ENCODE results near the gene MRPL41.
"Not testable (repeated sequence)": the region's sequence is repeated elsewhere in the genome, so short reads cannot be mapped to it uniquely, and the experiment has no call there.

MRPL41 gene

GRCh38 chr9:137513801-137514570, 37.7 kb upstream of the MRPL41 start:
- not testable (repeated sequence) for H3K36me3 ChIP-seq (ENCODE audit: control insufficient read depth, insufficient read depth, low read length); H3K4me3 ChIP-seq (ENCODE audit: low read depth, low read length); H3K9ac ChIP-seq (ENCODE audit: low read length)

DNA sequence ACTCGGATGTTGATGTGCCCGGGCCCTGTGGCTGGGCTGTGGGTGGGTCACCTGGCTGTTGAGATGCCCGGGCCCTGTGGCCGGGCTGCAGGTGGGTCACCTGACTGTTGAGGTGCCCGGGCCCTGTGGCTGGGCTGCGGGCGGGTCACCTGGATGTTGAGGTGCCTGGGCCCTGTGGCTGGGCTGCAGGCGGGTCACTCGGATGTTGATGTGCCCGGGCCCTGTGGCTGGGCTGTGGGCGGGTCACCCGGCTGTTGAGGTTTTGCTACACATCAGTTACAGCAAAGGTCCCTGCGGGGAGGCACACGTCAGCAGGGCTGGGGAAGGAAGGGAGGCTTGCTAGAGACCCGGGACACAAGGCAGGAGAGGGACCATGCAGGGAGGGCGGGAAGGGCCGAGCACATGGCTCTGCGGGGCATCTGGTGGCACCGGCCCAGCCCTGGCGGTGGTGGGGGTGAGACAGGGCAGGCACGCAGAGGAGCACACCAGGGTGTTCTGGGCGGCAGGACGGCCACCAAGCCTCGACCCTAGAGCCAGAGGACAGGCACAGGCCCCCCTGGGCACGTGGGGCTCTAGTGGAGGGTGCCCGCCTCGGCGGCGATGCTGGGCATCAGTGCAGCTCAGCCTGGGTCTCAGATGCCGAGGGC, 36.9 kb upstream of the MRPL41 start:
- no peaks in the 10 kb centered on the region for H3K9me3 ChIP-seq (ENCODE audit: control insufficient read depth, insufficient read depth, low read depth, low read length)
- no peaks in the 10 kb centered on the region for H3K36me3 ChIP-seq (ENCODE audit: control insufficient read depth, insufficient read depth, low read length)
- no peak overlapping the region for H3K9ac ChIP-seq (ENCODE audit: low read length)
- no peaks in the 10 kb centered on the region for H3K4me1 ChIP-seq (ENCODE audit: control insufficient read depth, insufficient read depth, low read length)
- H3K4me3 ChIP-seq (ENCODE audit: low read depth, low read length): no peak overlapping the region
- H3K27me3 ChIP-seq (ENCODE audit: control insufficient read depth, insufficient read depth, low read length): no peaks in the 10 kb centered on the region
- H3K27ac ChIP-seq (ENCODE audit: low read depth, low read length): no peak overlapping the region

More at GRCh38 chr9:137513801-137514570, 37.7 kb upstream of the MRPL41 start:
- H3K9me3 ChIP-seq (ENCODE audit: control insufficient read depth, insufficient read depth, low read depth, low read length); H3K4me1 ChIP-seq (ENCODE audit: control insufficient read depth, insufficient read depth, low read length); H3K27ac ChIP-seq (ENCODE audit: low read depth, low read length); H3K27me3 ChIP-seq (ENCODE audit: control insufficient read depth, insufficient read depth, low read length): not testable (repeated sequence)

DNA sequence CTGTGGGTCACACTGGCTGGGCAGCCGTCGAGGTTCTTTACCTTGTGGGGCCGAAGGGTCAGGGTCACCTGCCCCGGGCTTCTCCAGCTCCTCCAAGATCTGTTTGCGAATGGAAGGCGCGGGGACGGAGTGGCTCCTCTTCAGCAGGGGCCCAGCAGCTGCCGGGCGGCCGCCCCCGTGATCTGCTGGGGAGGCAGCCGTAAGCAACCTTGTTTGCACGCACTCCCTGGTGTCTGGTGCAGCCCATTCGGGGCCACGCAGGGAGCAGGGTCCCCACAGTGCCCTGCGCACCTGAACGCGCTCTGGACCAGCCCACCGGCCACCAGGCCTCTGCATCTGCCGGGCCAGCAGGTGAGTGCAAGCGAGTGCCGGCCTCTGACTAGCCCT, 36.3 kb upstream of the MRPL41 start:
- Histone ChIP-seq H3K4me1 (ENCODE audit: control insufficient read depth, insufficient read depth, low read length) (no peaks in the 10 kb centered on the region), H3K9me3 (ENCODE audit: control insufficient read depth, insufficient read depth, low read depth, low read length) (no peaks in the 10 kb centered on the region), H3K4me3 (ENCODE audit: low read depth, low read length) (no peak overlapping the region), H3K27me3 (ENCODE audit: control insufficient read depth, insufficient read depth, low read length) (no peaks in the 10 kb centered on the region), H3K27ac (ENCODE audit: low read depth, low read length) (no peak overlapping the region), H3K9ac (ENCODE audit: low read length) (no peak overlapping the region), H3K36me3 (ENCODE audit: control insufficient read depth, insufficient read depth, low read length) (no peaks in the 10 kb centered on the region)

GRCh38 chr9:137516144-137516917, 35.3 kb upstream of the MRPL41 start:
- Histone ChIP-seq H3K9ac (ENCODE audit: low read length) (no peak overlapping the region), H3K27me3 (ENCODE audit: control insufficient read depth, insufficient read depth, low read length) (no peaks in the 10 kb centered on the region), H3K4me3 (ENCODE audit: low read depth, low read length) (no peak overlapping the region), H3K9me3 (ENCODE audit: control insufficient read depth, insufficient read depth, low read depth, low read length) (no peaks in the 10 kb centered on the region), H3K27ac (ENCODE audit: low read depth, low read length) (no peak overlapping the region), H3K4me1 (ENCODE audit: control insufficient read depth, insufficient read depth, low read length) (no peaks in the 10 kb centered on the region), H3K36me3 (ENCODE audit: control insufficient read depth, insufficient read depth, low read length) (no peaks in the 10 kb centered on the region)

- H3K4me1 ChIP-seq (ENCODE audit: control insufficient read depth, insufficient read depth, low read length); H3K27me3 ChIP-seq (ENCODE audit: control insufficient read depth, insufficient read depth, low read length); H3K9ac ChIP-seq (ENCODE audit: low read length); H3K4me3 ChIP-seq (ENCODE audit: low read depth, low read length); H3K9me3 ChIP-seq (ENCODE audit: control insufficient read depth, insufficient read depth, low read depth, low read length); H3K27ac ChIP-seq (ENCODE audit: low read depth, low read length); H3K36me3 ChIP-seq (ENCODE audit: control insufficient read depth, insufficient read depth, low read length): not testable (repeated sequence)
Measured at GRCh38 chr9:137518661-137519459, 32.8 kb upstream of the MRPL41 start.

DNA sequence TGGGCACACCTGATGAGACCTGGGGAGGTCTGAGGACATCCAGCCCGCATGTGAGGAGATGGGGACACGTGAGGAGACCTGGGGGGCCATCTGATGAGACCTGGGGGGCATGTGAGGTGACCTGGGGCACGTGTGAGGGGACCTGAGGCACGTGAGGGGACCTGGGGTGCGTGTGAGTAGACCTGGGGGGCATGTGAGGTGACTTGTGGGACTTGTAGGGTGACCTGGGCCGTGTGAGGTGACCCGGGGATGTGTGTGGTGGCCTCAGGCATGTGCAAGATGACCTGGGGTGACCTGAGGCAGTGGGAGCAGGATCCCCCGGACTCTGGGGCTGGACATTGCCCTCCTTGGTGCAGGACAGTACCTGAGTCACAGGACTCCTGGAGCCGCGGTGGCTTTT, 32.1 kb upstream of the MRPL41 start:
- Histone ChIP-seq H3K9ac (ENCODE audit: low read length) (no peak overlapping the region), H3K27me3 (ENCODE audit: control insufficient read depth, insufficient read depth, low read length) (no peaks in the 10 kb centered on the region), H3K4me1 (ENCODE audit: control insufficient read depth, insufficient read depth, low read length) (no peaks in the 10 kb centered on the region), H3K9me3 (ENCODE audit: control insufficient read depth, insufficient read depth, low read depth, low read length) (no peaks in the 10 kb centered on the region), H3K36me3 (ENCODE audit: control insufficient read depth, insufficient read depth, low read length) (no peaks in the 10 kb centered on the region), H3K4me3 (ENCODE audit: low read depth, low read length) (no peak overlapping the region), H3K27ac (ENCODE audit: low read depth, low read length) (no peak overlapping the region)

GRCh38 chr9:137520614-137521404, 30.9 kb upstream of the MRPL41 start:
- no peak overlapping the region for H3K4me3 ChIP-seq (ENCODE audit: low read depth, low read length)
- no peak overlapping the region for H3K27ac ChIP-seq (ENCODE audit: low read depth, low read length)
- H3K27me3 ChIP-seq (ENCODE audit: control insufficient read depth, insufficient read depth, low read length): no peaks in the 10 kb centered on the region
- H3K9ac ChIP-seq (ENCODE audit: low read length): no peak overlapping the region
- H3K9me3 ChIP-seq (ENCODE audit: control insufficient read depth, insufficient read depth, low read depth, low read length): no peaks in the 10 kb centered on the region
- H3K4me1 ChIP-seq (ENCODE audit: control insufficient read depth, insufficient read depth, low read length): no peaks in the 10 kb centered on the region
- H3K36me3 ChIP-seq (ENCODE audit: control insufficient read depth, insufficient read depth, low read length): no peaks in the 10 kb centered on the region

- H3K9ac ChIP-seq (ENCODE audit: low read length): no peak overlapping the region
- no peaks in the 10 kb centered on the region for H3K27me3 ChIP-seq (ENCODE audit: control insufficient read depth, insufficient read depth, low read length)
- no peak overlapping the region for H3K27ac ChIP-seq (ENCODE audit: low read depth, low read length)
- no peak overlapping the region for H3K4me3 ChIP-seq (ENCODE audit: low read depth, low read length)
- no peaks in the 10 kb centered on the region for H3K9me3 ChIP-seq (ENCODE audit: control insufficient read depth, insufficient read depth, low read depth, low read length)
- no peaks in the 10 kb centered on the region for H3K4me1 ChIP-seq (ENCODE audit: control insufficient read depth, insufficient read depth, low read length)
- H3K36me3 ChIP-seq (ENCODE audit: control insufficient read depth, insufficient read depth, low read length): no peaks in the 10 kb centered on the region
Measured at GRCh38 chr9:137521405-137521985, 30.2 kb upstream of the MRPL41 start.

- no peaks in the 10 kb centered on the region for H3K9me3 ChIP-seq (ENCODE audit: control insufficient read depth, insufficient read depth, low read depth, low read length)
- no peaks in the 10 kb centered on the region for H3K4me1 ChIP-seq (ENCODE audit: control insufficient read depth, insufficient read depth, low read length)
Measured at GRCh38 chr9:137522746-137523455, 28.8 kb upstream of the MRPL41 start.

More at GRCh38 chr9:137522746-137523455, 28.8 kb upstream of the MRPL41 start:
- Histone ChIP-seq H3K27ac (ENCODE audit: low read depth, low read length) (no peak overlapping the region), H3K9ac (ENCODE audit: low read length) (no peak overlapping the region), H3K27me3 (ENCODE audit: control insufficient read depth, insufficient read depth, low read length) (no peaks in the 10 kb centered on the region), H3K4me3 (ENCODE audit: low read depth, low read length) (no peak overlapping the region), H3K36me3 (ENCODE audit: control insufficient read depth, insufficient read depth, low read length) (no peaks in the 10 kb centered on the region)
